Left lobe of liver (tissue), 2 donors: Measurements from ENCODE around the gene CHPF. TPM values are rescaled to one million over a fixed set of nuclear protein-coding genes. Genes with fewer than 3 reads are reported as not detected.
A peak's percentile ranks its signal among the peaks of the same experiment; 100 is the strongest.

Experiments
- ATAC-seq: fragments of 200-7000 bp; cut with Tn5 transposase; one replicate; pipeline ENCODE4 v1.9.1; 2020; ENCODE audit warnings: mild to moderate bottlenecking, moderate library complexity
- DNase-seq: peaks from one replicate; pipeline ENCODE4 v3.0.0-alpha.2; 2020; ENCODE audit warnings: low spot score
- total RNA-seq: library from RNA; stranded (reverse); gene quantifications from one replicate; pipeline ENCODE4 v1.2.1, GENCODE V29; 2021
- donor health status: DM: no; HTN: no; CAD: no; lungs with moderate emphysema.
- donor health status: DM: no; HTN: yes; CAD: no.

The CHPF gene, protein sequence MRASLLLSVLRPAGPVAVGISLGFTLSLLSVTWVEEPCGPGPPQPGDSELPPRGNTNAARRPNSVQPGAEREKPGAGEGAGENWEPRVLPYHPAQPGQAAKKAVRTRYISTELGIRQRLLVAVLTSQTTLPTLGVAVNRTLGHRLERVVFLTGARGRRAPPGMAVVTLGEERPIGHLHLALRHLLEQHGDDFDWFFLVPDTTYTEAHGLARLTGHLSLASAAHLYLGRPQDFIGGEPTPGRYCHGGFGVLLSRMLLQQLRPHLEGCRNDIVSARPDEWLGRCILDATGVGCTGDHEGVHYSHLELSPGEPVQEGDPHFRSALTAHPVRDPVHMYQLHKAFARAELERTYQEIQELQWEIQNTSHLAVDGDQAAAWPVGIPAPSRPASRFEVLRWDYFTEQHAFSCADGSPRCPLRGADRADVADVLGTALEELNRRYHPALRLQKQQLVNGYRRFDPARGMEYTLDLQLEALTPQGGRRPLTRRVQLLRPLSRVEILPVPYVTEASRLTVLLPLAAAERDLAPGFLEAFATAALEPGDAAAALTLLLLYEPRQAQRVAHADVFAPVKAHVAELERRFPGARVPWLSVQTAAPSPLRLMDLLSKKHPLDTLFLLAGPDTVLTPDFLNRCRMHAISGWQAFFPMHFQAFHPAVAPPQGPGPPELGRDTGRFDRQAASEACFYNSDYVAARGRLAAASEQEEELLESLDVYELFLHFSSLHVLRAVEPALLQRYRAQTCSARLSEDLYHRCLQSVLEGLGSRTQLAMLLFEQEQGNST
- 55.1 TPM for total RNA-seq

DNA sequence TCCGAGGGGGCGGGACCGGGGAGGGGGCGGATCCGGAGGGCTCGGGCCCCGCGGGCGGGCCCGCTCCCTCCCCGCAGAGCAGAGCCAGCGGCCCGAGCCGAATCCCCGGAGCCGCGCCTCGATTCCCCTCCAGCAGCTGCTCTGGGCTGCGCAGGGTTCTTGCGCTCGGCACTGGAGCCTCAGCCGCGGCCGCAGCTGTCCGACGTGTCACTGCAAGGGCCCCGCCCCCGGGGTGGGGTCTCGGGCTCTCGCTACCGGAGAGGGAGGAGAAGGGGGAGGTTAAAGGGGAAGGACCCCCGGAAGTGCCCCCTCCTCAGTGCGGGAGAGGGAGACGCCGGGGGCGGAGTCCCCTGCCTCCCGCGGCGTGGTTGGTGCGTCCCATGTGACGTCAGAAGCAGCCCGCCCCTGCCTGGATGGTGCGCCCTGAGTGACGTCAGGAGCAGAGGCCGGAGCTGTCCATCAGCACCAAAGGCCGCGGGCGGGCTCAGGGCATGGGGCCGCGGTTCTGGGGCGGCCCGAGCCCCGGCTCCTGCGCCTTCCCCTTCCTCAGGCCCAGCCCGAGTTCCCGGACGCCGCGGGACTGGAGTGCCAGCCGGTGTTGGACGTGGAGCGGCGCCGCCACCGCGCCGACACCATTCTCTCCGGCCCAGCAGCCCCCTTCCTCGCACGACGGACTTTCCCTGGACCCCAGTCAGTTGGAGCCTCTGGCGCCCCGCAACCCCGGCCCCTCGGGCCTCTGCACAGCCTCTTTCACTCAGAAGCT lies at the start of gene CHPF, which contains the start of gene TMEM198:
TSS of gene CHPF (minus strand) at position 214 of the 763 bp plus-strand sequence. CDS start 271 bp downstream, outside the sequence.
TSS of gene TMEM198 (plus strand) at position 433 of the 763 bp plus-strand sequence. CDS start 700 bp downstream, outside the sequence.
- peak; percentile 98 for DNase-seq
- ATAC-seq, result peak; percentile 89

DNA sequence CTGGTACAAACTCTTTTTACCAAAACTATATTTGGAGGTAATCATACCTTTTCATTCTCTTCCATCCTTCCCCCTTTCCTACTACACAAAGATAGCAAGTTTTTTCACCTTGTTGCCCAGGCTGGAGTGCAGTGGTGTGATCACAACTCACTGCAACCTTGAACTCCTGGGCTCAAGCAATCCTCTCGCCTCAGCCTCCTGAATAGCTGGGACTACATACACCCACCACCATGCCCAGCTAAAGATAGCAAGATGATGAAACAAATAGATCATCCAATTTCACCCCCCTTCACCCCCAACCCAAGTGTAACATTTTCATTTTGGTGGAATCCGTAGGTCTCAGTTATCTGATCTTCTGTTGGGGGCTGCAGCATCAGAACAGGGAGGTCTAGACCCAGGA lies 49.5 kb upstream of the CHPF start:
- DNase-seq, result no peak
- ATAC-seq, result no peak

DNA sequence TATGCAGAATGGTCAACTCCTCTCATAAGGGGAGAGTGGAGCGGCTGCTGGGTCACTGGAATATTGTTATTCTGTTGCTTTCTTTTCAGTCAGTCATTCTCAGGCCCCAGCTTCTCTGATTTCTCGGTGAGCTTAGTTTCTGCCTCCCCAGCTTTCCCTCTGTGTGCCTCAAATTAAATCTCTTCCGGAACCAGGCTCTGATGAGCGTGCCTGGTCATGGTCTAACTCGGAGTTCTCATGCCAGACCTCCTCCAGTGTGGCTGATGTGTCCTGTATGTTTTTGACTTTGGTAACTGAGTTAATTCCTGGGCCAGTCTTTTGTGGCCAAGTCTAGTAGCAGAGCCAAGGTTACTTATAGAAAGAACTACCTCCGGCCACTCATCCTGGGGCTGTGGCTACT lies 49.1 kb upstream of the CHPF start:
- DNase-seq (no peak), ATAC-seq (no peak)

DNA sequence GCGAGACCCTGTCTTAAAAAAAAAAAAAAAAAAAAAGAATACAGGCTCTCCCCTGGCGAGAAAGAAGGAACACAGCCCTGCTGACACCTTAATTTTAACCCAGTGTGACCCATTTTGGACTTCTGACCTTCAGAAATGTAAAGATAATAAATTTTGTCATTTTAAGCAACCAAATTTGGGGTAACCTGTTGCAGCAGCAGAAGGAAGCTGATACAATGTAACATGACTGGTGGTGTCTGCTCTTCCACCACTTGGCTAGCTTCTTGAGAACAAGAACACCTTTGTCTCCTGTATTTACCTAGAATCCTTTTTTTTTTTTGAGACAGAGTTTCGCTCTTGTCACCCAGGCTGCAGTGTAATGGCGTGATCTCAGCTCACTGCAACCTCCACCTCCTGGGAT lies 47.5 kb upstream of the CHPF start:
- DNase-seq, result no peak
- ATAC-seq, result no peak

DNA sequence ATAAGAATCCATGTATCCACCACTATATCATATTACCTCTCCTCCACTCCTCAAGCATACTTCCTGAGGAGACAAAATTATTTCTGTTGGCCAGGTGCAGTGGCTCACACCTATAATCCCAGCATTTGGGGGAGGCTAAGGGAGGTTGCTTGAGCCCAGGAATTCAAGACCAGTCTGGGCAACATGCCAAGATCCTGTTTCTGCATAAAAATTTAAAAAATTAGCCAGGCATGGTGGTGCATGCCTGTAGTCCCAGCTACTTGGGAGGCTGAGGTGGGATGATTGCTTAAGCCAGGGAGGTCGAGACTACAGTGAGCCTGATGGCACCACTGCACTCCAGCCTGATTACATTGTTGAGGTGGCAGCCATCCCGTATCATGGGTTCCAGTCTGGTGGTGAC lies 37.7 kb upstream of the CHPF start:
- no peak for DNase-seq
- ATAC-seq, result no peak

DNA sequence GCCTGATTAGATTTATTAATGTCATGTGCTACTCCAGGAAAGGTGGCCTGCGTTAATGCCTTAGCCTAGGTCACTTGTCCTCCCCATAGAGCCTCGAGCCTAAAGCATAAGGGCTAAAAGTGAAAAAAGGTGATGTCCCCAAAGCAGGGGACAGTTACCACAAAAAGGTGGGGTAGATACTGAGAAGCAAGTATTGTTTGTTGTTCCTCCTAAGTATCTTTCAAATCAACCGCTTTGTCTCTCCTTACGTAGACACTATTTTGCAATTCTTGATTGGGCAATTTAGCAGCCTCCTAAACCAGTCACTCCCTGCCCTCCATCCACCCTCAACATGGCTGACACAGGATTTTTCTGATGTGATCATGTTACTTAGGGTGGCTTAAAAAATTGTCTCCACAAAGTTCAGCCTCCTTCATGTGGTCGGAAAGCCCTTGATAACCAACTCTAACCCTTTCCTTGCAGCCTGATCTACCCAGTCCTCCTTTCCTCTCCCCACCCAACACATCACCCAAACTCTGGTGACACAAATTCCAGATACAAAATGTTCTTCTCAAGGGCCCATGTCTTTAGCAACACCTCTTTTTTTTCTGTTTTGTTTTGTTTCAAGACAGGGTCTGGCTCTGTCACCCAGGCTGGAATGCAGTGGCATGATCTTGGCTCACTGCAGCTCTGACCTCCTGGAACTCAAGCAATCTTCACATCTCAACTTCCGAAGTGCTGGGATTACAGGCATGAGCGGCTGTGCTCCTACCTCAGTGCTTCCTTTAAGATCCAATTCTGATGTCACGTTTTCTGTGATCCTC lies 35.4 kb upstream of the CHPF start:
- peak; percentile 46 for ATAC-seq
- DNase-seq, result no peak

DNA sequence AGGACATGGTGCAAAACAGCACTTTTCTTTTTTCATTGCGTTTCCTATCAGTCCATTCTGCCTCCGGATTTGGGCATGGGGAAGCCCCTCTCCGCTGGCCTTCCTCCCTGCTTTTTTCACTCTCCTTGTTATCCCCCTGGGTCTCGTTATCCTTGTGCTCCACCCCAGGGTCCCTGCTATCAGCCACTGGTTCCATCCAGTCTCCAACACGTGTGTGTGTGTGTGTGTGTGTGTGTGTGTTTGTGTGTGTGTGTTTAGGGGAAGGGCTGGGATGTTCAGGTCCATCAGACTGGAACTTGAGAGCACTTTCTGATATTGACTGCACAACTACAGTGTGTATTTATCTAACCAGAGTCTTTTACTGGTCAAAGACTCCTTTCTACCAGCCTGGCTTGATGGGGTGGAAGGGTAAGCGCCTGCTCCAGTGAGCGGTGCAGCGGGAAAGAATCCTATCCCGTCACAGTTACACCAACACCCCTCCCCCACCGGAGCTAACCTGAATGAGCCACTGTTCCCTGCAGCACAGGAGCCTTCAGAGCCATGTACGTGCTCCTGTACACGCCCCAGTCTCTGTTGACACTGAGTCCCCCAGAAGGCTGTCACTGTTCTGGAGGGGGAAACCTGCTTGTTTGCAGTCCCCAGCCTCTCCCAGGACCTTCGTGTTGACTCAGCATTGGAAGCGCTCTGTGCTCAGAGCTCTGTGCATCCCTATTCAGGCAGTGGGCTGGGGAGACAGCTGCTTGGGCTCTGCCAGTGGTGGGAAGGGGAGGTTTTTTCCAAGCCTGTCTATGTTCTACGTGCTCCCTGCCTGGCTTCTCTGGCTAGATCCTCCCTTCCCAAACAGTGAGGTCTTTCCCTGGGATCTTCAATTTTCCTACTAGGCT lies 33.1 kb upstream of the CHPF start:
- DNase-seq (no peak), ATAC-seq (no peak)

DNA sequence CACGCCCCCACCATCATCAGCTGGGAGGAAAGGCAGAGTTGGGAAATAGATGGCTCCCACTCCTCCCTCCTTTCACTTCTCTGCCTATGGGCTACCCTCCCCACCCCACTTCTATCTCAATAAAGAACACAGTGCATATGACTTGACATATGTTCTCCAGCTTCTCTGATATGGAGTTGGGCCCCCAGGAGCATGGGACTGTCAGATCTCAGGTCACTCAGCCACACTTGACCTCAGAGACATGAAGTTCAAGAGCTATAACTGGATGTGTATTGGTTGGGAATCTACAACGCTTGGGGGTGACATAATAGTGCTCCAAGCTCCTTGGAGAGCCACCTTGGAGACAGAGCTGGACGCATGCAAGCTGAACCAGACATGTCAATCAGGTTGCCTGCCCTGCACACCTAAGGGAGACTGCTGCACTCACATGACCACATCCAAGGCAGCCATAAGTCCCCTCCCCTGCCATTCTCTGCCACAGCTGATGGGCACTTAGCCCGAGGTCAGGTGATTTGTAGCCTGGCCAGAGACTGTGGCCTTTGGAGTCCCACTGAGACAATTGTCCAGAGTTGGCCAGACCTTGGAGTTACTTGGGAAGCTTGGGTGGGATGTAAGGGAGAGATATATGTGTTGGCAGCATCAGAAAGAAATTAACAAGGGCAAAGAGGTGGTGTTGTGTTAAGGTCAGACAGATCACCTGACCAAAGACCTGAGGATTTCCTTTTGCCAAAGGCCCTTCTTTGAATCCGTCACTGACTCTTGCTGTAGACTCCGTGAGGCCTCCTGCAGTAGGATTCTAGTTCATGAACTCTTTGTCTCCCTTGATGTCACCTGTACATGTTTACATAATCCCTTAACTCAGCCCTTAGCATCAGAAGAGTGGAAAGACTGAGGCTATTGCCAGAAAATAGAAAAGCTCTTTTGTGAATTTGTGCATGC lies 32.2 kb upstream of the CHPF start:
- no peak for DNase-seq
- ATAC-seq, result no peak

DNA sequence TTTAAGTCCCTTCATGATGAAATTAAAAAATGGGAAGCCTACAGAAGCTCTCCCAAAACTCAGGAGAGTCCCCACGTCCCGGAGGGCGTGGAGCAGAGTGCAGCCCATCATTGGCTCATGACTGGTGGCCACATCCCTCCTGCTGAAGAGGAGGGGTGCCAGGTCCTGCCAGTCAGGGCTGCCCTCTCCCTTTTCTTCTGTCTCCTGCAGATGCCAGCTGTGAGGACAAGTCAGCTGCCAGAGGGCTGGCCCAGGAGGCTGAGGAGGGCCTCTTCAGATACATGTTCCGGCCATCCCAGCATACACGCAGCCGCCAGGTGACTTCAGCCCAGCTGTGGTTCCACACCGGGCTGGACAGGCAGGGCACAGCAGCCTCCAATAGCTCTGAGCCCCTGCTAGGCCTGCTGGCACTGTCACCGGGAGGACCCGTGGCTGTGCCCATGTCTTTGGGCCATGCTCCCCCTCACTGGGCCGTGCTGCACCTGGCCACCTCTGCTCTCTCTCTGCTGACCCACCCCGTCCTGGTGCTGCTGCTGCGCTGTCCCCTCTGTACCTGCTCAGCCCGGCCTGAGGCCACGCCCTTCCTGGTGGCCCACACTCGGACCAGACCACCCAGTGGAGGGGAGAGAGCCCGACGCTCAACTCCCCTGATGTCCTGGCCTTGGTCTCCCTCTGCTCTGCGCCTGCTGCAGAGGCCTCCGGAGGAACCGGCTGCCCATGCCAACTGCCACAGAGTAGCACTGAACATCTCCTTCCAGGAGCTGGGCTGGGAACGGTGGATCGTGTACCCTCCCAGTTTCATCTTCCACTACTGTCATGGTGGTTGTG lies 31.1 kb upstream of the CHPF start:
- DNase-seq (no peak), ATAC-seq (no peak)

DNA sequence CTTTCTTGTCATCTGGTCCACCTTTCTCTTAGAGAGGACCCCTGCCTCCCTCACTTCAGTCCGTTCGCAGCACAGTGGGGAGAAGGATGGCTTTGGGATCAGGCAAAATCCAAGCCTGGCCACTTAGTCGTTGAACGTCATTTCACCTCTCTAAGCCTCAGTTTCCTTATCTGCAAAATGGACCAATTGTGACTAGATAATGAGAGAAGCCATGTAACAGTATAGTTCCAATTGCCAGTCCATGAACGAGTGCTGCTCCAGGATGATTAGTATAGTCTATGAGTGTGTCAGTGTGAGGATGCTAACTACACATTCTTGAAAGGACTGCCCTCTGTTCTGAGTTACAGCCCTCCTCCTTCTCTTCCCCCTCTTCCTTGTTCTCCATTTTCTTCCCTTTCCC lies 29.6 kb upstream of the CHPF start:
- ATAC-seq (no peak), DNase-seq (no peak)

DNA sequence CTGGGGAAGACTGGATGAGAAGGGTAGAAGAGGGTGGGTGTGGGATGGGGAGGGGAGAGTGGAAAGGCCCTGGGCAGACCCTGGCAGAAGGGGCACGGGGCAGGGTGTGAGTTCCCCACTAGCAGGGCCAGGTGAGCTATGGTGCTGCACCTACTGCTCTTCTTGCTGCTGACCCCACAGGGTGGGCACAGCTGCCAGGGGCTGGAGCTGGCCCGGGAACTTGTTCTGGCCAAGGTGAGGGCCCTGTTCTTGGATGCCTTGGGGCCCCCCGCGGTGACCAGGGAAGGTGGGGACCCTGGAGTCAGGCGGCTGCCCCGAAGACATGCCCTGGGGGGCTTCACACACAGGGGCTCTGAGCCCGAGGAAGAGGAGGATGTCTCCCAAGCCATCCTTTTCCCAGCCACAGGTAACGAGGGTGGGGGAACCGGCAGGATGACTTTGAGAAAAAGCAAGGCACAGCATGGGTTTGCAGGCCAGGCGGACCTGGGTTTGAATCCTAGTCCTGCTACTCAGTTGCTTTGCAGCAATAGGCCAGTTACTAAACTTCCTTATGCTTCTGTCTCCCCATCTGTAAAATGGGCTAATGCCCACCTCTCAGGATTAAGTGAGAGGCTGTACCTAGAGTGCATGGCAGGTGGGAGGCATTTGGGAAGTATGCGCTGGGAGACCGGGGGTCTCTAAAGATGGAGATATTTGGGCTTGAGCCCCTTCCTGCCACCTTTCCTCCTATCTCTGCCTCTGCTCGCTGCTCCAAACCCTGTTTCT lies 28.8 kb upstream of the CHPF start, which contains the start of gene INHA:
TSS of gene INHA (plus strand) at position 74 of the 765 bp plus-strand sequence. CDS start at position 139, 65 bp downstream.
- ATAC-seq (no peak), DNase-seq (no peak)

DNA sequence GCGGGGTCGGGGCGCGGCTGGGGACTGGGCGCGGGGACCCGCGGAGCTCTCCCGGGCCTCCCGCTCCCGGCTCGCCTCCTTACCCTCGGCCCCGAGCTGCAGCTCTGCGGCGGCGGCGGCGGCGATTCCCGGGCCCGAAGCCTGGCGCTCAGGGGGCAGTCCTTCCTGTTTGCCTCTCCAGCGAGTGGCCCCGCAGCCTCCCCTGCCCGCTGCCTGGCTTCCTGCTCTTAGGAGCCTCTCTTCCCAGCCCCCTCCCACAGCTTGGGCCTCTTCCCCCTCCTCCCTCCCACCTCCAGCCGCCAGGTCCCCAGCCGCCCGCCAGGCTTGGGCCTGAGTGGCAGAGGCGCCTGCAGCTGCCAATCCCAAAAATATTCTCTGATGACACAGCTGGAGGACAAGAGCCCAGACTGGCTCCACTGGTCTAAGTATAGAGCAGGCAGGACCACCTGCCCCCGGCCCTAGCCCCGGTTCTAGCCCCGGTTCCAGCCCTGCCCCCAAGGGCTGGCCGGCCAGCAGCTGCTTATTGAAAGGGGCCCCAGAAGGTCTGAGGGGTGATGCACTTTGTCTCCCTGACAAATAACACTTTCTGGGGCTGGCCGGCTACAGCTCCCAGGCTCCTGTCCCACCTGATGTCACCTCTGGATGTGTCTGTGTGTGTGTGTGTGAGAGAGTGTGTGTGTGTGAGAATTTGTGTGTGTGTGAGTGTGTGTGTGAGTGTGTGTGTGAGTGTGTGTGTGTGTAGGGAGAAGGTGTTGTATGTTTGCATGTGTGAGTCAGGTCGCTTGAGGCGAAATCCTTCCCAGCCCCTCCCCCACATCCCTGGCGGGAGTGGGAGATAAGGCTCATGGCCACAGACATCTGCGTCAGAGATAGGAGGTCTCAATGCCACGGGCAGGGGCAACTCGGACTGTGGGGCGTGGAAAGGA lies 28.0 kb upstream of the CHPF start, which contains the start of gene OBSL1:
TSS of gene OBSL1 (minus strand) at position 229 of the 926 bp plus-strand sequence. CDS start 307 bp downstream, outside the sequence.
- peak; percentile 80 for ATAC-seq
- DNase-seq, result peak; percentile 62

DNA sequence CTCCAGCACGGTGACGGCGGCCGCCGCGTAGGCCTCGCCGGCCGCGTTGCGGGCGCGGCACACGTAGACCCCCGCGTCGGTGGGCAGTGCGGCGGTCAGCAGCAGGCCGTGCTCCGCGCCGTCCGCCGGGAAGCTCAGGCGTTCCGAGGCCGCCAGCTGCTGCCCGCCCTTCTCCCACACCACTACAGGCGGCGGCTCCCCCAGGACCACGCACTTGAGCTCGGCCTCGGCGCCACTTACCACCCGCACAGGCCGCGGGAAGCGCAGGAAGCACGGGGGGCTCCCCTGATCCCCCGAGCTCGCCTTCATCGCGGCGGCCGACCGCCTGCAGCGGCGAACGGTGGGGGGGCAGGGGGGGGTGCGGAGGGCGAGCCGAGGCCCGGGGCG lies 27.3 kb upstream of the CHPF start:
- no peak for DNase-seq
- peak; percentile 44 for ATAC-seq

DNA sequence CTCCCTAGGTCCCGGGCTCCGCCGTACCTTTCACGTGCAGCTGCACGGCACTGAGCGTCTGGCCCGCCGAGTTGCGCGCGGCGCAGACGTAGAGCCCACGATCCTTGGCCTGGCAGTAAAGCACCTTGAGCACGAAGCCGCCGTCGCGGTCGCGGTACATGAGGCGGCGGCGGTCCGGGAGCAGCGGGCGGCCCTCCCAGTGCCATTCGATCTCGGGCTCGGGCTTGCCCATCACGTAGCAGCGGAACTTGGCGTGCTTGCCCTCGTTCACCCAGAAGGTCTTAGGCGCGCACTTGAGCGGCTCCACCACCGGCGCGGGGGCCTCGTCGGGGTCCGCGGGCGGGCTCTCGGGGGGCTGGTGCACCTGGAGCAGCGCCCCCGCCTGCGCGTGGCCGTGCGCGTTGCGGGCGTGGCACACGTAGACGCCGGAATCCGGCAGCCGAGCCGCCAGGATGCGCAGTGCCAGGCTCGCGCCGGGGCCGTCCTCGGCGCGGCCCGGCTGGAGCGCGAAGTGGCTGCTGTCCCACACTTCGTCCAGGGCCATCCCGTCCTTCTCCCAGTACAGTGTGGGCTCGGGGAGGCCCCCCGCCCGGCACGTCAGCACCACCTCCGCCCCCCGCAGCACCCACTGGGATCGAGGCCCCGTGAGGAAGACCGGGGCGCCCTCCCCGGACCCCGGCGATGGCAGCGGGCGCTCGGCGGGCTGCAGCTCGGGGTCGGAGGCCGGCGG lies 26.8 kb upstream of the CHPF start:
- peak; percentile 69 for ATAC-seq
- peak; percentile 46 for DNase-seq

DNA sequence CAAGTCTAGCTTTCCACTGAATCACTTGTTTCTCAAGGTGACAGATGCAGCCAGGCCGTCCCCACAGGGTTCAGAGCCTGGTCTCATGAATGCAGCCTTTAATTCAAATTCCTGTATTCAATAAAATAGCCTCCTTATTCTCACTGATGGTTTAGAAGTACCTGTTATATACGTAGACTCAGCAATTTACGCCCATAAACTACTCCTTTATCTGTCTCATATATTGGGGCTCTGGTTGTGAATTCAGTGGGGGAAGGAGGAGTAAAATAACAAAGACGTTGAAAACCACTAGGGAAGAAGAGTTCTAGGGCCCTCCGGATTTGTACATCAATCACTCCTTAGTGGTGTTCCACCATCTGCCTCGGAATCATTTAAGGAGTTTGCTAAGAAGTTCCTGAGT lies 26.0 kb upstream of the CHPF start:
- DNase-seq, result no peak
- ATAC-seq, result no peak
